Kidney tubule cell (primary cell): ENCODE measurements around the gene DUSP23.
A peak's percentile ranks its signal among the peaks of the same experiment; 100 is the strongest.

Experiments used
- DNase-seq: peaks from one replicate; pipeline ENCODE4 v3.0.0-alpha.2; 2018; ENCODE audit warnings: low spot score

DUSP23 gene

DNA sequence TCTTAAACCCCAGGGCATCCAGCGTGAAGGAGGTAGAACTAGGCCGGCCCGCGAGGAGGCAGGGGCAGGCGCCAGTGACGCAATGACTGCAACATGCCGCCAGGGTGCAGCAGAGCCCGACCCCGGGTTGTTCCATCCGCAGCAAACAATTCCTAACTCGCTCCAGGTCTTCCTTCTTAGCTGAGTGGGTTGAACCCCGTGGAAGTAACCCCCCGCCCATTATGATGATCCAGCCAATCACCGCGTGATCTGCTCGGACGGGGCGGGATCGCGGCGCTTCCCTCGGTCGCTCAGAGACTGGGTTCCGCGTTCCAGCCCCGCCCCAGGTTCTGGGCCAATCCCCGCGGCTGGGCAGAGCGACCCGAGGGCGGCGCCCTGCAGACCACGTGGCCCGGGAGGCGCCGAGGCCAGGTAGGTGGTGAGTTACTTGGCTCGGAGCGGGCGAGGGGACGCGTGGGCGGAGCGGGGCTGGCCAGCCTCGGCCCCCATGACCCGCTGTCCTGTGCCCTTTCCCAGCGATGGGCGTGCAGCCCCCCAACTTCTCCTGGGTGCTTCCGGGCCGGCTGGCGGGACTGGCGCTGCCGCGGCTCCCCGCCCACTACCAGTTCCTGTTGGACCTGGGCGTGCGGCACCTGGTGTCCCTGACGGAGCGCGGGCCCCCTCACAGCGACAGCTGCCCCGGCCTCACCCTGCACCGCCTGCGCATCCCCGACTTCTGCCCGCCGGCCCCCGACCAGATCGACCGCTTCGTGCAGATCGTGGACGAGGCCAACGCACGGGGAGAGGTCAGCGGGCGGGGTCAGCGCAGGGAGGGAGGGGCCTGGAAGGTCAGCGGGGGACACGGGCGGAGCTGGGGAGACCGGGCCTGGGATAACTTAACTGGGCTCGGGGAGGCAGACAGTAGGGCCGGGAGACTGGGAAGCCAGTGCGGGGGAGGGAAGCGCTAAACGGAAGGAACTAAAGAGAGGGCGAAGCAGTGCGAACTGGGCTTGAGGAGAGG lies at the start of gene DUSP23:
Gene DUSP23, plus strand, starts transcription at position 380 of the 1,000 bp plus-strand sequence. Its CDS starts 139 bp downstream, at position 519.
- DNase-seq, result peak; percentile 99

DNA sequence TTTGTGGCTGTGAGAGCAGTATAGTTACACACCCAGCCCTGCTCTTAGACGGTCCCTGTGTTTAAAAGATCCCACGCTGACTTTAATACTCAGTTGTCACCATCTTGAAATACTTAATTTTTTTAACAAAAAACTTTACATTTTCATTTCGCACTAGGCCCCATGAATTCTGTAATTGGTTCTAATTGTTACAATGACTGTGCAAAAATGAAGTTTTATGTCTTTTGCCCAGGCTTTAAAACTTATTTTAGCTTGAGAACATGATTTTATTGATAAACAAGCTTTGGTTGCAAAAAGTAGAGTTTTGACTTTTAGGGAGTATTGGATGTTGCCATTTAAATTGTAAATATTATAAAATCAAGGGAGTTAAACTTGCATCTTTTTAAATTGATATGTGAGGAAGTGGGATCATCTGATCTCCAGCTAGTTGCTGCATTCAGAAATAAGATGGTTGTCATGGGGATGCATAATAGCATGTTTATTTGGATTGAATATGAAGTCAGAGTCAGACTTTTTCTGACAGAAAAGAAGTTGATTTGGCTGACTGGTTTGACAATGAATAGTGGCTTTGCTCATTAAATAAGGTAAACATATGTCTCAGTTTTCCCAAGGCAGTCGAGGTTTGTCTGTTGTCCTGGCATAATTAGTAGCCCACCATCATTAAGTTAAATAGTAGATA lies 43.4 kb upstream of the DUSP23 start:
- no peak for DNase-seq

DNA sequence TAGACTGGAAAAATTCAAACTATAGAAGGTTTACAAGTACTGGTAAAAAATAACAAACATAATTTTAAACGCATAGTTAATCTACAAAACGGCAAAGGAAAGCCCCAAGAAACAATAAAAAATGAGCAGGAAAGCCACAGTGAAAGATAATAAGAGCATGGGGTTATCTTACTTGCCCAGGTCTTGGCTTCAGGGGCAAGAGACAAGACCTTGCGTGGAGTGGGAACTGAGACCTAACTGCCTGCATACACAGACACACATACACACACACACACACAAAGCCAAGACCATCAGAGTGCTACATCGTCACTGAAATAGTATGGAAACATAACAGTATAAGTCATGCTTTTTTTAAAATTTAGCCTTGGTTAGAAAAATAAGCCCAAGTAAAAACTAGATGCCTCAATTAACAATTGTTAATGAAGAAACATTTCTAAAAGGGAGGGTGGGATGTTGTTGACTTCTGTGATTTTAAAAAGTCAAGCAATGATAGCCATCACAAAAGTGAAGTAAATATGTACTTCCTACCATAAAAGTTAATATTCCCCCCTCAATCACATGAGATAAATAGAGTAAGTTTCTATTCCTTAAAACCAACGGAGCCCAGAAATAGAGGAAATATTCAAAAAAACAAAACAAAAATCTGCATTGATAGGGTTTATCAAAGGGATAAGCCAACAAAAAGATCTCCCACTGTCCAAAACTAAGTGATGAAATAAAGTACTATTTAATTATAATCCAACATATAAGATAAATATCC lies 36.9 kb upstream of the DUSP23 start:
- DNase-seq, result no peak

DNA sequence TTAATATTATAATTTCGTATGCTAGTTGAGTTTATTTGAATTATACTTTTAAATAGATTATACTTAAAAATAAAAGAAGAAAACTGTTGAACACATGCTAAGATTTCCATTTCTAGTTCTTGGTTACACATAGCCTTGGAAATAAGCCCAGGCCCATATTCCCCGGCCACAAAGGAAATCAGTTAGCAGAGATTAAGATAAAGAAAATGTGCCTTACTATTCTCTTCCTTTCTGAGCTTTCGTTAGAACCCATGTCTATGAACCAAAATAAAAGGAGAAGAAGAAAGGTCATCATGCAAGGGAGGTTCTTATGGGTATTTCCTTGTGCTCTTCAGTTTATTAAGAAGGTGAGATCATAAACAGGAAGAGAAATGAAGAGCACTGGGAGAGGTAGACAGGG lies 34.1 kb upstream of the DUSP23 start:
- no peak for DNase-seq

DNA sequence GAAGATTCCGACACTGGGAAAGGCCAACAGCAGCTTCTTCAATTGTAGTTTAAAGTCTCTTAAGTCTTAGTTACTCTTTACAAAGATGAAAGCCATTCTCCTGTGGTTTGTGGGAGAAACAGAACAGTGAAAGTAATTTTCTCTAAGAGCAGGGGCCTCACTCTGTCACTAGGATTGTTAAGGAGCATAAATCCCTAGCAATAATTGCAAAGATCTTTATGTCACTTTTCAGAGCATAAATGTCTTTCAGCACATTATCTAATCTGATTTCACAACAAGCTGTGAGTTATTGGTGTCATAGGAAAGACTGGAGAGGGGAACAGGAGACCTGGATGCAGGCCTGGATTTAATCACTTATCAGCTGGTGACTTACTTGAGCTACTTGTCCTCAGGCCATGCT lies 32.4 kb upstream of the DUSP23 start:
- no peak for DNase-seq

DNA sequence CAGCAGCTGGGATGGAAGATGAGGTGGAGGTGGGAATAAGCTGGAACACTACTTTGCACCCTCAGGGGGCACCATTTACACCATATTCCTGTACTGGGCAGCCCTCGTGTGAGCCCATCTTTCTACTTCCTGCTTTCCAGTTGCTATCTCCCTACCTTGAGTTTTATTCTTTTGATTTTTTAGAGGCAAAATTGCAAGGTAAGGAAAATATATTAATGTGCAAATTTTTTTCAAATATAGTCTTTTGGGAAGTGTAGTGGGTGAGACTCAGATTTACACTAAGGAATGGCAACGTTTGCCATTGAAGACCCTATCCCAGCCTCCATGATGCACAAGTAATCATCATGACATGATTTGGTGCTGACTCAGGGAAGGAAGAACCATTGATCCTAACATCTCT lies 31.1 kb upstream of the DUSP23 start:
- no peak for DNase-seq

- DNase-seq, result no peak
Measured at GRCh38 chr1:159750621-159751020, 30.1 kb upstream of the DUSP23 start.

- no peak for DNase-seq
Measured at GRCh38 chr1:159751031-159751430, 29.7 kb upstream of the DUSP23 start.

GRCh38 chr1:159752135-159752580 lies 28.6 kb upstream of the DUSP23 start:
- peak; percentile 37 for DNase-seq

GRCh38 chr1:159753386-159753785 lies 27.4 kb upstream of the DUSP23 start:
- DNase-seq, result peak; percentile 12

GRCh38 chr1:159755451-159756007 lies 25.2 kb upstream of the DUSP23 start:
- DNase-seq, result no peak

- DNase-seq, result no peak
Measured at GRCh38 chr1:159756397-159756796, 24.4 kb upstream of the DUSP23 start.

GRCh38 chr1:159763686-159764085 lies 17.1 kb upstream of the DUSP23 start:
- no peak for DNase-seq

GRCh38 chr1:159765806-159766205 lies 15.0 kb upstream of the DUSP23 start:
- no peak for DNase-seq

DNA sequence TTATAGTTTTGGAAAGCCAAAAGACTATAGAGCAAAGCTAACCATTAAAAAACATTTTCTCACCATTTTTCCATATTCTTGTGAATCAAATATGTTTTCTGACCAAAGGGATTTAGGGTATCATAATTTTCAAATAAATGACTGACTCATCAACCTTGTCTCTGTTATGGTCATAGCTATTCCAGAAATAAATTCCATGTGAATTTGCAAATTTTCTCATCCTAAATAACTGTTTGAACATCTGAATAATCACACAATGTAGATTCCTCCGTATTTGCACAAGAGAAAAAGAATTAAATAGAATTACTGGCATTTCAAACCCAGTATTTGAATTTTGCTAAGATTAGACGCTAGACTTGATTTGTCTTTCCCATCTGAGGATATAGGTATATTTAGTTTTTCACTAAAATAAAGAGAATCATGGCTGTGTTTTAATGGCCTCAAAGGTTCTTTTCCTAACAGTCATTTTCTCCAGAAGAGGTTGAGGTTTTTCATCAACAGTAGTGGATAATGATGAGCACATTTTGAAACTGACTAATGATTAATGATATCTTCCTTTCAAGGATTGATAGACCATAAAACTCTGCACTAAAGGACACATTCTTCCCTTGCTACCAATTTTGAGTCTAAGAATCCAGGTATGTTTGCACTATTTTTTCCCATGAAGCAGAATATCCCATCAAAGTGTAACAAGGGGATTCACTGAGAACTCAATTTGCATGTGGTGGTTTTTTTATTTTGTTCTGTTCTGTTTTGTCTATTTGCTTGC lies 9.5 kb upstream of the DUSP23 start:
- DNase-seq, result peak; percentile 50

DNA sequence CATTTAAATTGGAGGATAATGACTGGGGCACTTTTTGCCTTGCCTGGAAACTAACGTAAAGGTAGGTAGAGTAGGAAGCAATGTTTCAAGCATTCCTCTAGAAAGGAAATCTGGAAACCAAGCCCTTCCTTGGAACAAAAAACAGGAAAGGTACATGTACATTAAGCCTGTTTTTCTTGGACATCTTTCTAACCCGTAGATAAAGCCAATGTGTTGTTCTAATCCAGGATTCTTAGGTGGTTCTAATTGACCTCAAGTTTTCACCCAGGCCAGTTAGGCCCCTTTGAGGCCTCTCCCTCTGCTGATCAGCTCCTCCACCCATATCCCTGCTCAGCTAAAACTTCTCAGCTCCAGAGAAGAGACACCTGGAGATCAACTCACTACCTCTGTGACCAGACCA lies 6.3 kb upstream of the DUSP23 start:
- DNase-seq, result no peak

DNA sequence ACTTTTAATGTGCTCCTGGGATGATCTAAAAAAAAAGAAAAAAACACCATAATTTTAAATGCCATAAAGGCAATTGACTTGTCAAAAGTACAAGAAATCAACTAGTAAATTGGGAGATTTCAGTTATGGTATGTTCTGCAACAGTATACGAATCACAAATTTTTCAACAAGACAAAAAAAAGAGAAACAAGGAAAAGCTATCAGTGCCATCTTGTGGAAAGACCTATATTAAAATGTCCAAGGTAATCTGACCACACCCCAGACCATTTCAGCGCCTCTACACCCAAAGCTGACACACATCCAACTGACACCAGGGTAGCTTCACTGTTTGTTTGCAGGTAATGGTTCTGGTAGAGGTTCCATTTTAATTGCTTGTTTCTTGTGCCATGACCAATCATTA lies 5.0 kb upstream of the DUSP23 start:
- no peak for DNase-seq

DNA sequence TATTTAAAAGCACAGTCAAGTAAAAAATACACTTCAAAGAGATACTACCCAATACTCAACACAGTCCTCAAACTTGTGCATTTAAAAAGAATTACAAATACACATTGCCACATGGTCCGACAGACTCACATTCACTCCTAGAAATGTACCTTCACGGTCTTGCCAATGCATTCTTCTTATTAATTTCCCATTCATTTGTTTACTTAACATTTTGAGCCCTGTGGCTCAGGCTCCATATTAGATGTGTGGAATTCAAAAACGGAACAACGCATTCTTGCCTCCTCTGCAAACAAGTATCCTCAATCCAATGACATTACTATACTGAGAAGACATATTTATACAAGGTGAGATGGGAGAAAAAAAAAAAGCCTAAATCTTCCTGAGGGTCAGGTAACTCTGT lies 2.5 kb upstream of the DUSP23 start:
- DNase-seq, result no peak

GRCh38 chr1:159779403-159779851 lies 1.3 kb upstream of the DUSP23 start:
- DNase-seq, result no peak

GRCh38 chr1:159781992-159782391 lies 1.2 kb downstream of the DUSP23 start:
- no peak for DNase-seq

DNA sequence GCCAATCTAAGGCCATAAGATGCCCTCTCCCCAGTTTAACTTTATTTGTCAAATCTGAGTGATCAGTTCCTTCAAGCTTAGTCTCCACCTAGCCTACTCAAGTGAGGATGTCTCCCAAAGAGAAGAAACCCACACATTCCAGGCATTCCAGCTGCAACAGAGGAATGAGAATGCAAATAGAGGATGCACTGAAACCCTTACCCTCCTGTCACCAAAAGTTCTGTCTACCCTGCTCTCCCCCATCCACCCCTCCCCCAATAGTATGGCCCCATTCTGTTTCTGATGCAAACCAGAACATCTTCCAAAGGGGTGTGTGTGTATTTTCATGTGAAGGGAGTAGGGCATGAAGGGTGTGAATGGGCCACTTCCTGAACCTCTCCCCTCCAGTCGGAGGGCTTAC lies 3.0 kb downstream of the DUSP23 start:
- peak; percentile 33 for DNase-seq
